GM19455 (cell line): ENCODE data around the gene FLVCR1.

Experiments
- ATAC-seq: cut with Tn5 transposase; IDR thresholded peaks from one replicate; pipeline ENCODE4 v1.9.1; 2021; ENCODE audit not compliant: unreplicated experiment

FLVCR1 gene

DNA sequence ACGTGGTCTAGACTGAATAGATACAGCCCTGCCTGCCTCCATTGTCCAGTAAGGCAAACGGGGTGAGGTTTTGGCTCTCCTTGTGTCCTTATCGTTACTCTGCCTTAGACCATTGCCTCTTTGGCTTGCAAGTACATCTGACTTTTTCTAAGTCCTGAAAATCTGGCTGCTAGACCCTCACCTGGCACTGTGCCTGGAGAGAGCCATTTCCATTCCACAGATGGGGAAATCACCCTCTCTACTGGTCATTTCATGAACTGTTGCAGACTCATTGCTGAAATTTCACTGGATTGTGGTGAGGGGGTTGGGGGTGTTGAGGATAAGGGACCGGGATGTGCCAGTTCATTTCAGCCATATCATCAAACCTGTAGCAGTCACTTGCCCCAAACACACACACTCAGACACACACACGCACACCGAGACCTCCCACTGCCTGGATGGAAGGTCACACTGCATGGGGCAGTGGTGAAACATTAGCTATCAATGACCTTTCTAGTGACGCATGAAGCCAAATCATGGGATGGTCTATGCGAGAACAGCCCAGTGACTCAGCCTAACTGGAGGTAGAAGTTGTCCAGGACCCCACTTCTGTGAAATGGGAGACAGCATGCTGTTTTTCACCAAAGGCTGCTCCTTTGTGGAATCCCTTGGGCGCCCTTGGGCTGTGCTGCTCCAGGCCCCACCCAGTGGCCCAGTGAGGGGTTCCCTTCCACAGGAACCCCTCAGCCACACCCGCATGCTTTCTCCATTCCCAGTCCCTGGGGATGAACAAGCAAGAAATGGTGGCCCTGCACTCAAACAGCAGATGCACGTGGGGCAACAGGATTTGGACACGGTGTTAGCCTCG lies 57.4 kb downstream of the FLVCR1 start:
- ATAC-seq, result no peak

DNA sequence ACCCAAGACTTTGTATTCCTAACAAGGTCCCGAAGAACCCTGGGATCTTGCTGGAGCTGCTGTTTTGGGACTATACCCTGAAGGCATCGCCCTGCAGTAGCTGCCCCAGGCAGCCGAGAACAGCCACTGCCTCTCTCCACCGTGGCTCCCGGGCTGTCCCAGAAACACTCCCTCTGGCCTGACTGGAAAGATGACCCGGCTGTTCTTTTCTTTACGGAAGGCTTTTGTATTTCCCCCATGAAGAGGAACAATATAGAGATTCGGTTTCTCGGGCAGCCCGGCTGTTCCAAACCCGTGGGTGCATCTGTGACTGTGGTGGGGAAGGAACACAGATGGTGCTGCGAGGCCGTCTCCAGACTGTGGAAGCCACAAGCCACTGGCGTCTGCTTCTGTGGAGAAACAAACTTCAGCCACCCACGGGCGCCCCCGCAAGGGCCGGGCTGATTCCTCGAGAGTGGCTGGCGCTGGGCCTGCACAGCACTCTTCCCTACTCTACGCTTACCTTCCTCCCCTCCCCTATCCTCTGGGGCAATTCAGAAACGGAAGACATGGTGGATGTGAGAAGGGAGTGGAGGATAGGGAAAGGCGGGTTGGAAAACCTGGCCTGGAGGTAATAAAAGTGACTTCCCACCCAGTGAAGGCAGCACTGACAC lies 58.5 kb downstream of the FLVCR1 start:
- no peak for ATAC-seq

DNA sequence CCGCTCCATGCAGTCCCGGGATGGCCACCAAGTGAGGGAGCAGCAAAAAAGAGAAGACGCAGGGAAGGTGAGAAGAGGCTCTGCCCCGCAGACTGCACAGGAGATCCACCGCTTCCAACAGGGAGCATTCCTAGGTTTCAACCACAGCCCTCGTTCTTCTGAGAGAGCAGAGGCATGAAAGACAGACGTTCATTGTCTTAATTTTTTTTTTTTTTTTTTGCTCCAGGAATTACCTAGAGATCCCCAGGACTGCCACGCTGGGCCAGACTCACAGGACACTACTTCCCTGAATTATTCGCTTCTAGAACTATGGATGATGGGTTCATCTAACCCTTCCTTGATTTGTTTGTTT lies 59.0 kb downstream of the FLVCR1 start:
- no peak for ATAC-seq

DNA sequence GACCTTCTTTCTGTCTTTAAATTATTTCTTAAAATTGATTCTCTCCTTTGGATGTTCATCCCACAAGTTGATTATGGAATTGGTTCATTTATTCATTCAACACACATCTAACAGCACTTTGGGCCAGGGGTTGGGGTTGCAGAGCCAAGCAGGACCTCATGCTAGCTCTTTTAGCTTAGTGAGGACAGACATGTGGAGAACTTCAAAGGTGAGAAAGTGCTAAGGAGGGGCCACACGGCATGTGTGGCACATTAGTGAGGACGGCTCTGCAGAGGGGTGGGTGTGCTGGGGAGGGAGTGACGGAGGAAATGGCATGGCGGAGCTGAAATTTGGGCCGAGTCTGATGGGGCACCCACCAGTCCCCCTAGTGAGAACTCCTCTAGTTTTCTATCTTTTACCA lies 59.8 kb downstream of the FLVCR1 start:
- ATAC-seq, result no peak

DNA sequence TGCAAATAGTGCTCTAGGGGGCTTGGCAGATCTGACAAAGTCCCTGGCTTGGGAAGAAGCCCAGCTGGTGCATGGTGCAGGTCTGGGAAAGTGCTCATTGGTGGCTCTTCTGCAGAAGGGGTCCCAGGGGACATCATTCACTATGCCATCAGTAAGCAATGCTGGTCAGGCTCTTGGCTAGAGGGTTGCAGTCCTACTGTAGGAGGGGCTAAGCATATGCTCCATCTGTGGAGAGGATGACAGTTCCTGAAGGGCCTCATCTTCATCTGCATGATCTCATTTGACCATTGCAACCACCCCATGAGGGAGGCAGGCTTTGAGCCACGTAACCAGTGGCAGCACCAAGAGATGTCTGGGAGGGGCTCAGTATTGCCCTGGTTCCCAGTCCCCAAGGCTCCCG lies 60.7 kb downstream of the FLVCR1 start:
- ATAC-seq, result no peak

DNA sequence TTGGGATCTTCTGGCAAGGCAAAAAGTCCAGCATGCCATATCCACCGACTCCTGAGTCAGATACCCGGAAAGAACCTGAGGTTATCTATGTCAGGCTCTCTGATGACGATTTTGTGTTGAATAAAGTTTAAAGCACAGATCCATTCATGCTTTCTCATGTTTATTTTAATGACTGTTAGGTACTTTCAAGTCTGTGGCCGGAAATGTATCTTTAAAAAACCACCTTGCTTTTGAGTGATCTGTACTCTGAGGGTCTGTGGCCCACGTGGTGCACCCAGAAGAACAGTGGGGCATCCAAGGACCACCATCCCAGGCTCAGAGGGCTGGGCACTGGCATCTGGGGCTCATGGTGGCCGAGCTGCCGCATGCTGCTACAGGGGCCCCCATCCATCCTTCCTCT lies 62.2 kb downstream of the FLVCR1 start:
- no peak for ATAC-seq

DNA sequence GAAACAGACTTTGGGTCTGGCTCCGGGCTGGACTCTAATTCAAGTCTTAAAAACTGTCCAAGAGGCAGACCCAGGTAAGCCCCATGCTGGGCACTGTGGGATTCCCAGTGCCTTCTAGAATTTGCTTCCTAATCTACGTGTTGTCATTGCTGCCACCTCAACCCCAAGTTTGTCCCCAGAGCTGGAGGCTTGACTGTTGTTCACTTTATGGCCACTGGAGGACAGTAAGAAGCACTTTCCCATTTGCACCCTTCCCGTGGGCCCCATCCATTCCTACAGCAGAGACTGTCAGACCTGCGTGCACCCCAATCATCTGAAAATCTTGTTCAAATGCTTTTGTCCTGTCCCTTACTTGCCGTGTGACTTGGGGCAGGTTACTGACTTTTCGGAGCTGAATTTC lies 62.8 kb downstream of the FLVCR1 start:
- ATAC-seq, result no peak

DNA sequence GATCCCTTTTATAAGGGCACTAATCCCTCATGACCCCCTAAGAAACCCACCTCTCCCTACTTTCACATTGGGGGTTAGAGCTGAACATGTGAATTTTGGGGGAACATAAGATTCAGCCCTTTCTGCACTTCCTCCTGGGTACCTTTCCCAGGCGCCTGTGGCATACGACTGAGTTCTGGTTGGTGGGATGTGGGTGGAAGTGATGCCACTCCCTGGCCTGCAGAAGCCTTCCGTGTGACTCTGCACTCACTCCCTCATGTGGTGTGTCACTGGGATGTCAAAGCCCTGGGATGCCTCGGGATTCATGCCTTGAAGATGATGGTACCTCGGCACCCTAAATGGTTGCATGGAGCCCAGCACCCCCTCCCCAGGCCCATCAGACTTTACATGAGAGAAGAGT lies 63.9 kb downstream of the FLVCR1 start:
- no peak for ATAC-seq

DNA sequence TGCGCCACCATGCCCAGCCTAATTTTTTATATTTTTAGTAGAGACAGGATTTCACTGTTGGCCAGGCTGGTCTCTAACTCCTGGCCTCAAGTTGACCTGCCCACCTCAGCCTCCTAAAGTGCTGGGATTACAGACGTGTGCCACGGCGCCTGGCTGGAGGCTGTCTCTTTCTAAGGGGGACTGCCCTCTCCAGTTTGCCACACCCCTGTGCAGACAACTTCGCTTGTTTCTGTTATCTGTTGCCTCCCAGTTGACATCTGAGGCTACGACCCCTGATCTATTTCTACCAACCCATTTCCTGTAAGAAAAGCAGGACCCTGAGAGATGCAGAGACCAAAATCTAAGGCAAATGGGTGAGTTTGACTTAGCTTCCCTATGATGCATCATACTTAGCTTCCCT lies 68.3 kb downstream of the FLVCR1 start:
- no peak for ATAC-seq

DNA sequence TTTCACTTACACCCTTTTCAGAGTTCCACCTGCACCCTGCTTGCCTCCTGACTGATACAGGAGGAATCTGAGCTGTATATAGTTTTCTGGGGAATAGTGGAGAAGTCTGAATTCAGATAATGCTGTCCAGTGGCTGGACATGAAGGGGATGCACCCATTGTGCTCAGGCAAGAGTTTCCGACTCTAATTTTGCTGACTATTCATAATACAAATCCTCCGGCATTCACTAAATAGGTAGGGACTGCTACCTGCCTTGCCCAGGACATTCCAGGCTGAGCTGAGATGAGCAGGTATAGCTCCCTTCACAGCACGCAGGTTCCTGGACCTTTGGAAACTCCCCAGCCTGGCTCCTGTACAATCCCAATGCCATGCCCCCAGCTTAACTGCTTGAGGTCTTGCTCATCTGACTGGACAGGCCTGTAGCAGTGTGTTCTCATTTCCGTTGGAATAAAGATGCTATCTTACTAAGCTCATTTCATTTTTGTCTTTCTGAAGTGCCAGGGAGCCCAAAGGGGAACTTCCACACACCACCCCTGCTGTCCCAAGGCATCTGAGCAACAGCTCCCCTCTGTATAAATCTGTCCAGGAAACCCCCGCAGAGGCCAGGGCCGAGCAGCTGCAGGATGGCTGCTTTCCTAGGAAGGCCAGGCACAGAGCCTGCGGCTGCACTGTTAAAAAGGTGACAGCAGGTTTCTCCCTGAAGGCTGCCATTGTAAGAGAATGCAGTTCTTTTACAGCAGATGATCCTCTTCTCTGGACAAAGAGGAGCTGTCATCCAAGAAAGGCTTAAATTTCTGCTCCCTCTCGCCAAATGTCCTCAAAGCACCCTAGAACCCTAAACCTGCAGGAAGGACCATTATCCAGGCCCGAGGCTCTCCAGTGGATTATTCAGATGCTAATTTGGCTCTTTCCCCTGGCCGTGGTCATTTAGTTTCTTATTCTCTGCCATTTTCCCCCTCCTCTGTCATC lies 70.5 kb downstream of the FLVCR1 start:
- ATAC-seq, result no peak

DNA sequence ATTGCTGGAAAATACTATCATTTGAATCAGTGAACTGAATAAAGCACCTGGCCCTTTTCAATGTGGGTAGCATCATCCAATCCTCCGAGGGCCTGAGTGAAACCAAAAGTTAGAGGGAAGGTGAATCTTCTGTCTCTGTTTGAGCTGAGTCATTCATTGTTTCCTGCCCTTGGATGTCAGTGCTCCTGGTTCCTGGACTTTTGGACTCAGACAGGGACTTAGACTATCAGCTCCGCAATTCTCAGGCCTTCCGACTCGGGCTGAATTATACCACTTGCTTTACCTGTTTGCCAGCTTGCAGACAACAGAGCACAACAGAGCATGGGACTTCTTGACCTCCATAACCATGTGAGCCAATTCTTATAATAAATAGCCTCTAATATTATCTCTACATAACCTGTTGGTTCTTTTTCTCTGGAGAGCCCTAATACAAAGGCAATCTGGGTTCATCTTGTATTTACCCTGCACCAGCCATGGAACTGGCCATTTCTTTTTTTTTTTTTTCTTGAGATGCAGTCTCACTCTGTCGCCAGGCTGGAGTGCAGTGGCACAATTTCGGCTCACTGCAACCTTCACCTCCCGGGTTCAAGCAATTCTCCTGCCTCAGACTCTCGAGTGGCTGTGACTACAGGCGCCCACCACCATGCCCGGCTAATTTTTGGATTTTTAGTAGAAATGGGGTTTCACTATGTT lies 73.1 kb downstream of the FLVCR1 start:
- ATAC-seq, result no peak

DNA sequence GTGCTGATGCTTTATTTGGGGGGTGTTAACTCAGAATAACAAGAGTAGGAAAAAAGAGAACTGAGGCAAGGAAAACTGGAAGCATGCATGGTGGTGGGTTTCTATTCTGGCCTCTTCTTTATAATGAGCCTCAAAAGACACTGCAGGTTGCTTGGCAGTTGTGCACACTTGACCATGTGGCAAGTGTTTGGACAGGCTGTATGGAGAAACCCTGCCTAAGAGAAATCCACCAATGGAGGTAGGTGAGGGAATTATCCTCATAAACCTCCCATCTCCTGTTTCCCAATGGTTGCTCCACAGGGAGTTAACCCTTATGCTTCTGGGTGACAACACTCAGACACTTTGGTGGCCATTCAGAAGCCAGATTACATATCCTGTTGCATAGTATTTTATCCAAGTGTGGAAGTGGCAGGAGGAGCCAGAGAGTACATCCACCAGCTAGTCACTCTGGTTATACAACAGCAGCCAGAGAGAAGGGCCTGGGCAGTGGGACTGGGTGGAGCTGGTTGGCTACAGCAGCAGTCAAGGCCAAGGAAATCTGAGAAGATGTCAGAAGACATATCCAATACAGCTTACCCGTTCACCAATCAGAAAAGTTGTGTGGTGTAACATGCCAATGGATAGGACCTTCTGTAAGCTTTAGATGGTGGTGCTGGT lies 75.9 kb downstream of the FLVCR1 start:
- ATAC-seq, result no peak

DNA sequence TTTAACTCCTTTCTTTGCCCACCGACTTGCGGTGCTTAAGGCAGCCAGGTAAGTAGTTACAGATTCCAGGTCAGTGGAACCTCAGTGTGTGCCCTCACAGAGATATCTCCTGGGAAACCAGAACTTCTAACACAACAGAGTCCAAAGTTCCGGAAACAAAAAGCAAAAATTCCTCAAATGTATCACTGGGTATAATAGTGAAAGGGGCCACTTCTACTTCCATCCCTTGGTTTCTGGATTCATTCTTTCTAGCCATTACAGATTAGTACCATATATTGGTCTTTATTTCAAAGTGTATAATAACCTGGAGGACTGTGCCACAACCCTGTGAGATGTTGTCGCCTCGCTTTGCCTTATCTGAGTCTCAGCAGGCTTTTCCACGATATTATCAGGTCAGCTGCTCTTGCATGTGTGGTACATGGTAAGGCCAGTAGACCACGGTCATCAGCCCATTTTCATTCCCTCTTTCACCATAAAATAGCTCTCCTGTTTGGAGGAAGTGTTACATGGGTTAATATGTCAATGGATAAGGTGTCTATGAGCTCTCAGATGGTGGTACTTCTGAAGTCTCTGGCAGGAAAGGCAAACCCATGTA lies 77.4 kb downstream of the FLVCR1 start:
- ATAC-seq, result no peak

DNA sequence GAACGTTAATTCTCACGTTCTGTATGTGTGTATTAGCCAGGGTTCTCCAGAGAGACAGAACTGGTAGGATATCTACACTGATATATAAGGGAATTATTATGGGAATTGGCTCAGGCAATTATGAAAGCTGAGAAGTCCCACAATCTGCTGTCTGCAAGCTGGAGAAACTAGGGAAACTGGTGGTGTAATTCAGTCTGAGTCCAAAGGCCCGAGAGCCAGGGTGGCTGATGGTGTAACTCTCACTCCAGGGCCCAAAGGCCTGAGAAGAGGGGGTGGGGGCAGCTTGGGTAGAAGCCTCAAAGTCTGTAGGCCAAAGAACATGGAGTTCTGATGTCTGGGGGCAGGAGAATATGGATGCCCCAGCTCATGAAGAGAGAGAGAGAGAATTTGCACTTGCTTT lies 79.0 kb downstream of the FLVCR1 start:
- ATAC-seq, result no peak

DNA sequence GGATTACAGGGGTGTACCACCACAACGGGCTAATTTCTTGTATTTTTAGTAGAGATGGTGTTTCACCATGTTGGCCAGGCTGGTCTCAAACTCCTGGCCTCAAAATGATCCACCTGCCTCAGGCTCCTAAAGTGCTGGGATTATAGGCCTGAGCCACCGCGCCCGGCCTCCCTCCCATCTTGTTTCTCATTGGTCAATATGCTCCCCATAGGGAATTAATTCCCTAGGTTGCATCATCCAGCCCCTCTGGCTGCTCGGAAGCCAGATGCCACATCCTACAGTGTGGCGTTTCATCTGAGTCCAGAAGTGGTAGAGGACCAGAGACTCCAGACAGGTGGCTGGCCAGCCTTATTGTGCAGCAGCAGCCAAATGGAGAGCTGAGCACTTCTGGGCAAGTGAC lies 80.8 kb downstream of the FLVCR1 start:
- no peak for ATAC-seq

DNA sequence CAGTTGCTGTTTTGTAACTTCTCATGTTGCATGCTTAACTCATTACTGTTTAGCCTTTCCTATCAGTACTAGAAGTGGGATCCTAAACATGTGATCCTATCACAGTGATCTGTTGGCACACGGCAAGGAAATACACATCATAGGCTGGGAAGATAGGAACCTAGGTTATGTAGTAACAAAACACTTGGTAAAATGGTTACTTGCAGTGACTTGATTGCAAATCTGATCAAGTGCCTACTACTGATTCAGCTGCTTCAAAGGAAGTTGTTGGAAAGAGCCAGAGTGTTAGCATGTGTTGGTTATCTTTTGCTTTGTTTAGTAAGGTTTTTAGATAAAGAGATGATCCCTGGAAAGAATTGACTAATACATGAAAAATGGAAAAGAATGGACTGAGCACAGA lies 83.4 kb downstream of the FLVCR1 start:
- no peak for ATAC-seq

DNA sequence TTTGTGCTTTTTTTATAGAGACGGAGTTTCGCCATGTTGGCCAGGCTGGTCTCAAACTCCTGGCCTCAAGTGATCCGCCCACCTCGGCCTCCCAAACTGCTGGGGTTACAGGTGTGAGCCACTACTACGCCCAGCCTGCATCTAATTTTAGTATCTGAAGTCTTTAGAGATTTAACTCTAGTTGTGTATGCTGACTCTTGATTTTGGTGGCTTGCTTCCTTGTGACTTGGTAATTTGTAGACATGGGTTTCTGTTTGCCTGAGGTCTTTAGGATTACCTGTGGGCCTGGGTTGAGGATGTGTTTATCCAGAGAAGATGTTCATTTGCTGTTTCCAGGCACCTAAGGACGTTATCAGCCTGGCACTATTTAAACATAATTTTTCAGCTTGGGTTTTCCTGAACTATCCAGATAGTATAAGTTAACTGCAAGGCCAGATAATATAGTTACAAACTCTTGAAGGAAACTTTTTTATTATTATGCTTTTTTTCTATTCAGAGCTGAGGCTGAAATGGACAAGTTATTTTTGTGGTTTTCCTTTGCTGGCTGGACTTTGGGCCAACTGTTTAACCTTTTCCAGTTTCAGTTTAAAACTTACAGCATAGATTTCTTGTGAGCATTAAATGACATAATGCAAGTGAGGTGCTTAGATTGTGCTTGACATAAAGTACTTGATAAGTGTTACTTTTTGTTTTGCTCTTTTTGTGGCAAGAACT lies 84.8 kb downstream of the FLVCR1 start:
- no peak for ATAC-seq

DNA sequence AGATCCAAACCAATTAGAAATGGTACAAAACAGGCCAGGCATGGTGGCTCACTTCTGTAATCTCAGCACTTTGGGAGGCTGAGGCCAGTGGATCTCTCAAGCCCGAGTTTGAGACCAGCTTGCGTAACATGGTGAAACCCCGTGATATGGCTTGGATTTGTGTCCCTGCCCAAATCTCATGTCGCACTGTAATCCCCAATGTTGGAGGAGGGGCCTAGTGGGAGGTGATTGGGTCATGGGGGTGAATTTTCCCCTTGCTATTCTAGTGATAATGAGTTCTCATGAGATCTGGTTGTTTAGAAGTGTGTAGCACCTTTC lies 85.3 kb downstream of the FLVCR1 start:
- ATAC-seq, result no peak

DNA sequence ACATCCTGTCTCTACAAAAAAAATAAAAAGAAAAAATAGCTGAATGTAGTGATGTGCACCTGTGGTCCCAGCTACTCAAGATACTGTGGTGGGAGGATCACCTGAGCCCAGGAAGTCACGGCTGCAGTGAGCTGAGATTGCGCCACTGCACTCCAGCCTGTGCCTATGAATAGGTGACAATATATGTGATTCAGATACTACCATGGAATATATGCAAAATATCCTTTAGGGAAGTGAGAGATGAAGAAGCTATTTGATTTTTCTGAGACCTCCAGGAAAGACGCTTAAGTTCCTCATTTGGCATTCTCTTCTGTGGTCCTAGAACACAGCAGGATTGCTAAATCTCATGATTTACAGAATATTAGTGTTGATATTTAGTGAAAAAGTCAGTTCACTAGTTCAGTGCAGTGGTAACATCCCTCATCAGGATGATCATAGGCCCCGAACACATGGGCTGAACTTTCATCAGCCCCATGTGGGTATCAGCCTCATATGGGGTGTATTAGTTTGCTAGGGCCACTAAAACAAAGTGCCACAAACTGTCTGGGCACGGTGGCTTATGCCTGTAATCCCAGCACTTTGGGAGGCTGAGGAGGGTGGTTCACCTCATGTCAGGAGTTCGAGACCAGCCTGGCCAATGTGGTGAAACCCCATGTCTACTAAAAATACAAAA lies 86.3 kb downstream of the FLVCR1 start:
- no peak for ATAC-seq
